ENCODE results near the gene PARP1.

DNA sequence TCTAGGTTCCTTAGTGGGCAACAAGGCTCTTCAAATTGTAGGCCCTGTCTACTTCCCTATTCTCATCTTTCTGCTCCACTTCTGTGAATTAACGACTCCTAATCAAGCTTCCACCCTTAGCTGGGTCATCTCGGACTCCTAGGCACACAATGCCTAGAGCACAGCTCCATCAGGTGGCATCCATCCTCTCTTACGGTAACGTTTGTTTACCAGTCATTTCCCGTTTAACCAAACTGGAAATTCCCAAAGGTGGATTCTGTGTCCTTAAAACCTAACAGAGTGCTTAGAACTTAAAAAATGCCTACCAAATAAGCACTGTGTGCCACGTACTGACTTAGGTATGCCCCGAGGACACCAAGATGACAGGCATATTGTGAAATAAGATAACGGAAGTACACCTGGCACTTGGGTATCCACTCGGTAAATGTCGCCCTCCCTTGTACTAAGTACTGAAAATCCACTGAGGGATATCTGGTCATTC lies 1.5 kb downstream of the PARP1 start:
- TF ChIP-seq CTCF (IDR thresholded peaks at IDR 0.05; ENCODE audit: low read length) (no peak; the same call in 1 of the 2 replicates), EZH2 (IDR thresholded peaks at IDR 0.05; ENCODE audit: borderline replicate concordance, low read length) (no peak)
